Endothelial cell of umbilical vein (primary cell): ENCODE results near the gene CACNA1C. TPM values are rescaled to one million over a fixed set of nuclear protein-coding genes. Genes with fewer than 3 reads are reported as not detected.
A peak's percentile ranks its signal among the peaks of the same experiment; 100 is the strongest.

Experiments used
- BruUV-seq: library from RNA; stranded (reverse); fragments of 400-500 nt; replicated peaks from 2 replicates; lab custom pipeline; 2021; lab: Mats Ljungman, UMichigan
- CTCF ChIA-PET: fragments of 300-600, 350-600 bp; sonication (Branson Sonifier 250); formaldehyde crosslinking; loops from one replicate; lab custom pipeline; 2021; ENCODE audit warnings: antibody characterized with exemption, inconsistent platforms; lab: Charles Lee
- POLR2A ChIA-PET: fragments of 300-600, 350-600 bp; sonication (Branson Sonifier 250); formaldehyde crosslinking; loops from one replicate; lab custom pipeline; 2021; ENCODE audit warnings: antibody characterized with exemption, inconsistent platforms; lab: Charles Lee
- DNase-seq: peaks from one replicate; pipeline ENCODE4 v3.0.0-alpha.2; 2011; ENCODE audit warnings: low read depth, low spot score
- FAIRE-seq: peaks from 2 replicates; lab custom pipeline; 2011; peaks lifted over from hg19 to GRCh38; lab: Jason Lieb, UNC
- H2AFZ ChIP-seq: 2 replicates; pipeline ENCODE4 v1.6.0; 2012; ENCODE audit warnings: low read depth, low read length, control low read depth, inconsistent platforms
- H3K27ac ChIP-seq: 2 replicates; pipeline ENCODE4 v1.5.1; 2011; ENCODE audit warnings: low read depth, mild to moderate bottlenecking, control low read depth, low read length, moderate library complexity; ENCODE audit not compliant: insufficient read depth
- H3K27me3 ChIP-seq, 2 experiments: 2 replicates each; pipeline versions ENCODE4 v1.6.0 to v1.6.1; 2011; ENCODE audit warnings: low read length in 2 of 2, mixed read lengths in 1 of 2; ENCODE audit not compliant: control insufficient read depth in 2 of 2, insufficient read depth in 2 of 2
- H3K36me3 ChIP-seq, 2 experiments: 2 replicates in 1 of 2; 3 replicates in 1 of 2; pipeline ENCODE4 v1.5.1; 2011; ENCODE audit warnings: low read length in 2 of 2, mild to moderate bottlenecking in 1 of 2, moderate library complexity in 1 of 2; ENCODE audit not compliant: control insufficient read depth in 2 of 2, insufficient read depth in 2 of 2; ENCODE audit errors: extremely low read depth in 1 of 2
- H3K4me1 ChIP-seq: 3 replicates; pipeline ENCODE4 v1.5.1; 2011; ENCODE audit warnings: mild to moderate bottlenecking, low read length; ENCODE audit not compliant: control insufficient read depth, insufficient read depth; ENCODE audit errors: extremely low read depth
- H3K4me2 ChIP-seq: 2 replicates; pipeline ENCODE4 v1.6.1; 2011; ENCODE audit warnings: low read length, control low read depth, mixed read lengths; ENCODE audit not compliant: insufficient read depth
- H3K4me3 ChIP-seq, 3 experiments: fragments of 200-600 bp in 1 of 3; sonication (generic), shearing (Covaris generic) in 1 of 3; replicated peaks in 1 of 3; 2 replicates each; pipeline ENCODE4 v1.5.1; 2011 to 2016; ENCODE audit warnings: control low read depth in 3 of 3, low read length in 3 of 3, mild to moderate bottlenecking in 2 of 3, inconsistent platforms in 1 of 3, low read depth in 1 of 3, moderate library complexity in 1 of 3; ENCODE audit not compliant: insufficient read depth in 1 of 3
- H3K79me2 ChIP-seq: 2 replicates; pipeline ENCODE4 v1.6.0; 2012; ENCODE audit warnings: low read length, inconsistent platforms; ENCODE audit not compliant: control insufficient read depth, insufficient read depth
- H3K9ac ChIP-seq: replicated peaks from 2 replicates; pipeline ENCODE3; 2011; ENCODE audit warnings: low read length, control low read depth; ENCODE audit not compliant: insufficient read depth; ENCODE audit errors: extremely low read depth
- H3K9me1 ChIP-seq: replicated peaks from 3 replicates; pipeline ENCODE4 v1.6.0; 2011; ENCODE audit warnings: mild to moderate bottlenecking, low read length; ENCODE audit not compliant: control insufficient read depth, insufficient read depth; ENCODE audit errors: extremely low read depth
- H3K9me3 ChIP-seq: replicated peaks from 2 replicates; pipeline ENCODE4 v1.5.1; 2012; ENCODE audit warnings: low read length, inconsistent platforms; ENCODE audit not compliant: control insufficient read depth, insufficient read depth
- H4K20me1 ChIP-seq: replicated peaks from 2 replicates; pipeline ENCODE3; 2011; ENCODE audit warnings: mild to moderate bottlenecking, low read length; ENCODE audit not compliant: control insufficient read depth, insufficient read depth; ENCODE audit errors: extremely low read depth
- CTCF ChIP-seq, 2 donors: IDR thresholded peaks; 1 replicate in 1 of 2; 2 replicates in 1 of 2; pipeline ENCODE4 v1.5.1; 2011; ENCODE audit warnings: low read length in 2 of 2, mild to moderate bottlenecking in 2 of 2, moderate library complexity in 2 of 2, control low read depth in 1 of 2, inconsistent platforms in 1 of 2, low read depth in 1 of 2; ENCODE audit not compliant: insufficient read depth in 1 of 2; ENCODE audit errors: extremely low read depth in 1 of 2
- EZH2 ChIP-seq: IDR thresholded peaks from 2 replicates; pipeline ENCODE4 v1.6.1; 2012; ENCODE audit warnings: borderline replicate concordance, low read depth, mild to moderate bottlenecking, moderate library complexity, low read length, inconsistent platforms; ENCODE audit not compliant: severe bottlenecking
- JUN ChIP-seq: IDR thresholded peaks from 2 replicates; pipeline ENCODE4 v1.6.1; 2011; ENCODE audit warnings: borderline replicate concordance, low read depth; ENCODE audit not compliant: insufficient read length, insufficient read depth
- dilution Hi-C: fragments of 300-500 bp; cut with MboI; formaldehyde crosslinking; loops from one replicate; pipeline ENCODE4 v1.15.0; 2019; ENCODE audit warnings: low sequenced_read_pairs; ENCODE audit not compliant: extremely low pct_ligation_motif_present
- intact Hi-C: fragments of 100-400 bp; cut with micrococcal nuclease; formaldehyde crosslinking; loops from one replicate; pipeline ENCODE4 v1.10.0; 2022
- polyA plus RNA-seq, 4 experiments: library from polyadenylated mRNA; depleted of rRNA in 3 of 4; stranded (reverse) in 3 of 4; unstranded in 1 of 4; fragments of >200 nt; gene quantifications; 2 replicates each; pipeline versions ENCODE4 v1.2.1 to v1.2.3, GENCODE V29; 2011 to 2012; ENCODE audit warnings: missing spikeins in 1 of 4
- total RNA-seq: library from RNA; stranded (reverse); gene quantifications from 2 replicates; pipeline ENCODE4 v1.2.3, GENCODE V29; 2021

CACNA1C gene
- total and polyA plus RNA-seq, 2 donors (not counting 3 experiments of a cell fraction or from before 2014, with no cell fraction given) = not detected

GRCh38 chr12:2691006-2691344 is 638.2 kb downstream of the CACNA1C start:
- Histone ChIP-seq H3K4me1 (peaks cover 7% of the 10 kb centered on the region), H3K9me3 (no peaks in the 10 kb centered on the region), H3K27ac (no peak overlapping the region), H3K9me1 (no peaks in the 10 kb centered on the region), H2AFZ (peak overlapping the region; percentile 75), H3K36me3 (no peaks in the 10 kb centered on the region), H4K20me1 (no peaks in the 10 kb centered on the region), H3K79me2 (no peaks in the 10 kb centered on the region), H3K27me3 (peaks cover 20 to 29% of the 10 kb centered on the region in 2 experiments), H3K4me2 (peak overlapping the region; percentile 72), H3K4me3 (peak overlapping the region in 2 of 3 experiments; percentile 2 to 26), H3K9ac (no peak overlapping the region)
- TF ChIP-seq EZH2 (no peak), CTCF (IDR thresholded peaks at IDR 0.05; ENCODE audit: extremely low read depth in 1 of 2, insufficient read depth in 1 of 2, low read depth in 1 of 2, low read length in 2 of 2) (peak in 1 of 2 donors; percentile 28)
- no peak for DNase-seq
- no peak for FAIRE-seq
- dilution Hi-C loops = no loop called here
- POLR2A ChIA-PET = no interaction called here
- intact Hi-C loops = no loop called here
- CTCF ChIA-PET = interaction anchor here (1.0 to 1.4 kb wide), 3 partner anchors 8 to 44 kb away, joined by 3 to 4 read pairs (median 3); no protein-coding TSS in a partner anchor
- no TSS peak for BruUV-seq

GRCh38 chr12:2691345-2692071 is 638.7 kb downstream of the CACNA1C start:
- H3K79me2 ChIP-seq = no peaks in the 10 kb centered on the region
- peak overlapping the region; percentile 72 for H3K4me2 ChIP-seq
- no peaks in the 10 kb centered on the region for H4K20me1 ChIP-seq
- H3K9me3 ChIP-seq = no peaks in the 10 kb centered on the region
- intact Hi-C loops (no loop called here), dilution Hi-C loops (no loop called here)
- H3K4me3 ChIP-seq = peak overlapping the region; percentile 2 to 27 (median 26)
- TF ChIP-seq JUN (no peak), EZH2 (peak; percentile 53)
- no peak overlapping the region for H3K27ac ChIP-seq
- no peak overlapping the region for H3K9ac ChIP-seq
- BruUV-seq = no TSS peak
- POLR2A ChIA-PET = no interaction called here
- DNase-seq (no peak), FAIRE-seq (no peak)
- H3K27me3 ChIP-seq = peaks cover 20 to 29% of the 10 kb centered on the region in 2 experiments
- H3K4me1 ChIP-seq = peaks cover 7% of the 10 kb centered on the region
- H3K9me1 ChIP-seq = no peaks in the 10 kb centered on the region
- CTCF ChIA-PET = interaction anchor here (1.0 to 1.4 kb wide), 3 partner anchors 8 to 44 kb away, joined by 3 to 4 read pairs (median 3); no protein-coding TSS in a partner anchor
- peak overlapping the region; percentile 75 for H2AFZ ChIP-seq
- no peaks in the 10 kb centered on the region for H3K36me3 ChIP-seq
